Measurements from ENCODE around the gene PPIP5K2. TPM values are rescaled to one million over a fixed set of nuclear protein-coding genes. Genes with fewer than 3 reads are reported as not detected.

PPIP5K2 gene
- total and polyA plus RNA-seq, 8 donors: 47.7 to 92.0 (median 86.3) TPM

DNA sequence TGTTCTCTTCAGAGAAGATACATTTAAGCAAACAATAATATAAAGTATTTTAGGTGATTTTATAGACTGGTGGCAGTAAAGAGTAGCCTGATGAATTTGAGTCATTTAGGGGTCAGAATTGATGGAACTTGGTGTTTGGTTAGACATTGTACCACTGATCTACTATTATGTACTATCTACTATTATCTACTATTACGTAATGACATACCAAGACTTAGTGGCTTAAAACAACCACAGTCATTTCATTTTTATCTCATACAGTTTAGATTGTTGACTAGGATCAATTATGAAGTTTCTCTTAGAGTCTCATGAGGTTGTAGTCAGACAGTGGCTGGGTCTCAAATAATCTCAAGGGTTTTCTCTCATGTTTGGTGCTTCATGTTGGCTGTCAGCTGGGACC, 54.0 kb downstream of the PPIP5K2 start:
- Histone ChIP-seq H3K9me3 (no peaks in the 10 kb centered on the region), H3K4me3 (no peak overlapping the region), H3K36me3 (peaks cover 0 to 54% of the 10 kb centered on the region in 2 donors), H3K27ac (no peak overlapping the region), H3K4me1 (no peaks in the 10 kb centered on the region), H3K27me3 (no peaks in the 10 kb centered on the region)
- TF ChIP-seq, protein P1, sequence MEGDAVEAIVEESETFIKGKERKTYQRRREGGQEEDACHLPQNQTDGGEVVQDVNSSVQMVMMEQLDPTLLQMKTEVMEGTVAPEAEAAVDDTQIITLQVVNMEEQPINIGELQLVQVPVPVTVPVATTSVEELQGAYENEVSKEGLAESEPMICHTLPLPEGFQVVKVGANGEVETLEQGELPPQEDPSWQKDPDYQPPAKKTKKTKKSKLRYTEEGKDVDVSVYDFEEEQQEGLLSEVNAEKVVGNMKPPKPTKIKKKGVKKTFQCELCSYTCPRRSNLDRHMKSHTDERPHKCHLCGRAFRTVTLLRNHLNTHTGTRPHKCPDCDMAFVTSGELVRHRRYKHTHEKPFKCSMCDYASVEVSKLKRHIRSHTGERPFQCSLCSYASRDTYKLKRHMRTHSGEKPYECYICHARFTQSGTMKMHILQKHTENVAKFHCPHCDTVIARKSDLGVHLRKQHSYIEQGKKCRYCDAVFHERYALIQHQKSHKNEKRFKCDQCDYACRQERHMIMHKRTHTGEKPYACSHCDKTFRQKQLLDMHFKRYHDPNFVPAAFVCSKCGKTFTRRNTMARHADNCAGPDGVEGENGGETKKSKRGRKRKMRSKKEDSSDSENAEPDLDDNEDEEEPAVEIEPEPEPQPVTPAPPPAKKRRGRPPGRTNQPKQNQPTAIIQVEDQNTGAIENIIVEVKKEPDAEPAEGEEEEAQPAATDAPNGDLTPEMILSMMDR (IDR thresholded peaks at IDR 0.05): no peak
- ATAC-seq (no peak), DNase-seq (no peak)
- intact Hi-C loops (cut with DNase I): no loop called here

DNA sequence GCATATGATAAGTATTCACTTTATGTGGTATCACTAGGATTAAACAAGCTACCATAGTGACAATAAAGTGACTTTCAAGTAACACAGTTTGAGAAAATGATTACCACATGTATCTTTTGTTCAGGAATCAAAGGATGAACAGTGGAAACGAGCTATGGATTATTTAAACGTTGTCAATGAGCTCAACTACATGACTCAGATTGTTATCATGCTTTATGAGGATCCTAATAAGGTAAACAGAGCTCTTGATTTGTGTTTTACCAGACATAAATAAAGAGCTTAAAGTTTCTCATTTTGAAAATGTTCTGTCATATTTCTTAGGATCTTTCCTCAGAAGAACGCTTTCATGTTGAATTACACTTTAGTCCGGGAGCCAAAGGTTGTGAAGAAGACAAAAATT, 57.4 kb downstream of the PPIP5K2 start:
- no peak for ATAC-seq
- no peak for DNase-seq
- TF ChIP-seq, protein P1 (IDR thresholded peaks at IDR 0.05): no peak
- Histone ChIP-seq H3K9me3 (no peaks in the 10 kb centered on the region), H3K4me3 (no peak overlapping the region), H3K27me3 (no peaks in the 10 kb centered on the region), H3K4me1 (no peaks in the 10 kb centered on the region), H3K36me3 (peaks cover 0 to 85% of the 10 kb centered on the region in 2 donors), H3K27ac (no peak overlapping the region)
- intact Hi-C loops (cut with DNase I): no loop called here

DNA sequence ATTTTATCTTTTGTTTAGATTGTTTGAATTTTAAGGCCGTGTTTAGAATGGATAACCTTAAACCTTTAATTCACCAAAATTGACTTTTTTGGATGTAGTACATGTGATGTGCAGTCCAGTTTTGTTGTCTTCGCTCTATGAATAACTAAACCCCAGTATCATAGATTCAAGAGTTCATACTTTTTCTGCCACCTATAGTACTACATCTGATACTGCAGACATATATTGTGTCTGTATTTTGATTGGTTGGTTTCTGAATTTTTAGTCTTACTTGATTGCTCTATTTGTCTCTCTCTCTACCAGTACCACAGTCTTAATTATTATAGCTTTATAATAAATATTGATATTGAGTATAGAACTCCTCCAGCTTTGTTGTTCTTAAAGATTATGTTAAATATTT, 58.1 kb downstream of the PPIP5K2 start:
- Histone ChIP-seq H3K27ac (no peak overlapping the region), H3K36me3 (peaks cover 0 to 87% of the 10 kb centered on the region in 2 donors), H3K4me3 (no peak overlapping the region), H3K4me1 (no peaks in the 10 kb centered on the region), H3K9me3 (no peaks in the 10 kb centered on the region), H3K27me3 (no peaks in the 10 kb centered on the region)
- TF ChIP-seq, protein P1 (IDR thresholded peaks at IDR 0.05): no peak
- no peak for ATAC-seq
- DNase-seq: no peak
- intact Hi-C loops (cut with DNase I): no loop called here

DNA sequence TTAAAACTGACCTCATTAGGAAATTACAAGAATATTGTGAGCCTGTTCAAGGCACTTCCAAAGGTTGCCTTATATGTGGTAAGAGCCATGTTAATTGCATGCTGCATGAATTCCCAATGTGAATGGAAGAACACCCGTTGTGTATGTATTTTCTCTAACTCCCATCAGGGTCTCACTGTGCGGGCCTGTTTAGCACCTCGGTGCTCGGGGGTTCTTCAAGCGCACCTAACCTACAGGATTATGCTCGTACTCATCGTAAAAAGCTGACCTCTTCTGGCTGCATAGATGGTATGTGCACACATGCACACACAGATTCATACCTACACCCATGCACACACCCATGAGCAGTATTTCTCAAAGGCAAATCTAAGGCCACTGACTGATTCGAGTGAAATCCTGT, 66.1 kb downstream of the PPIP5K2 start:
- ATAC-seq: no peak
- TF ChIP-seq, protein P1 (IDR thresholded peaks at IDR 0.05): no peak
- intact Hi-C loops (cut with DNase I): no loop called here

DNA sequence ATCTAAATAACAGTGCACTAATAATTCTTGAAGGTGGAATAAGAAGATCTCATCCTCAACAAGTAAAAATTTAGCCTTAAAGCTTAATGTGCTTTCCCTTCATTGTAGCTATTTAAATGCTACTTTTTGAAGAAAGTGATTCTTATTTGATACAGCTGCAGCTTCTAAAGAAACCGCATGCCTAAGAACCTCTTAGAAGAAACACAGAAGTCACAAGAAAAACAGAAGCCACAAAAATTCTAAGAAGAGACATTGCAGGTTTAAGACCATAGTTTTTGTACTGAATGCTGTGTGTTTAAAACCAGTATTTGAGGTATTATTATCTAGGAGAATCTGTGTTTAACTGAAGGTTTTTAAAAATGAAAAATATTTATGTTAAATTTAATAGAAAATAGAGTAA, 68.3 kb downstream of the PPIP5K2 start:
- peaks cover 0 to 90% of the 10 kb centered on the region in 2 donors for H3K36me3 ChIP-seq
- intact Hi-C loops (cut with DNase I): no loop called here
- H3K9me3 ChIP-seq: no peaks in the 10 kb centered on the region
- TF ChIP-seq, protein P1 (IDR thresholded peaks at IDR 0.05): no peak
- DNase-seq: no peak
- ATAC-seq: no peak
- no peaks in the 10 kb centered on the region for H3K27me3 ChIP-seq
- H3K4me3 ChIP-seq: no peak overlapping the region
- no peaks in the 10 kb centered on the region for H3K4me1 ChIP-seq
- no peak overlapping the region for H3K27ac ChIP-seq

More for the DNA sequence above, 66.1 kb downstream of the PPIP5K2 start:
- Histone ChIP-seq H3K9me3 (no peaks in the 10 kb centered on the region), H3K4me1 (no peaks in the 10 kb centered on the region), H3K4me3 (no peak overlapping the region), H3K36me3 (peaks cover 0 to 91% of the 10 kb centered on the region in 2 donors), H3K27me3 (no peaks in the 10 kb centered on the region), H3K27ac (no peak overlapping the region)
- DNase-seq: no peak
